Immature natural killer cell (primary cell): Measurements from ENCODE around the gene CCZ1B. TPM values are rescaled to one million over a fixed set of nuclear protein-coding genes. Genes with fewer than 3 reads are reported as not detected.
"Not testable (repeated sequence)": the region's sequence is repeated elsewhere in the genome, so short reads cannot be mapped to it uniquely, and the experiment has no call there.

ENCODE experiments used
- DNase-seq, 3 donors: peaks; one replicate each; pipeline ENCODE4 v3.0.0; 2022; ENCODE audit warnings: mixed read lengths in 1 of 3
- H3K27ac Mint-ChIP-seq, 6 donors: one replicate each; pipeline ENCODE4 v1.8.0; 2020; ENCODE audit warnings: mixed read lengths in 6 of 6, mild to moderate bottlenecking in 5 of 6, inconsistent platforms in 4 of 6, moderate library complexity in 3 of 6
- H3K27me3 Mint-ChIP-seq, 3 donors: one replicate each; pipeline ENCODE4 v1.8.0; 2020 to 2021; ENCODE audit warnings: low read depth in 3 of 3, mild to moderate bottlenecking in 3 of 3, mixed read lengths in 3 of 3, moderate library complexity in 3 of 3, inconsistent platforms in 1 of 3
- H3K36me3 Mint-ChIP-seq, 3 donors: one replicate each; pipeline ENCODE4 v1.8.0; 2020; ENCODE audit warnings: mixed read lengths in 3 of 3, inconsistent platforms in 2 of 3, mild to moderate bottlenecking in 2 of 3
- H3K4me1 Mint-ChIP-seq, 2 donors: one replicate each; pipeline ENCODE4 v1.8.0; 2020; ENCODE audit warnings: inconsistent platforms in 2 of 2, mild to moderate bottlenecking in 2 of 2, mixed read lengths in 2 of 2, moderate library complexity in 1 of 2
- H3K4me3 Mint-ChIP-seq, 5 donors: one replicate each; pipeline ENCODE4 v1.8.0; 2020; ENCODE audit warnings: mild to moderate bottlenecking in 5 of 5, mixed read lengths in 5 of 5, inconsistent platforms in 3 of 5, moderate library complexity in 3 of 5
- H3K9me3 Mint-ChIP-seq, 6 donors: one replicate each; pipeline ENCODE4 v1.8.0; 2020; ENCODE audit warnings: mild to moderate bottlenecking in 6 of 6, mixed read lengths in 6 of 6, inconsistent platforms in 4 of 6, moderate library complexity in 3 of 6
- polyA plus RNA-seq, 3 donors: library from polyadenylated mRNA; unstranded; fragments of 300-500 nt; fragmentation: Illumina TruSeq; gene quantifications; one replicate each; pipeline ENCODE4 v1.2.3, GENCODE V29; 2021

Gene CCZ1B
- polyA plus RNA-seq, 3 donors from 2014 or later, result 19.4 to 46.7 (median 35.5) TPM

DNA sequence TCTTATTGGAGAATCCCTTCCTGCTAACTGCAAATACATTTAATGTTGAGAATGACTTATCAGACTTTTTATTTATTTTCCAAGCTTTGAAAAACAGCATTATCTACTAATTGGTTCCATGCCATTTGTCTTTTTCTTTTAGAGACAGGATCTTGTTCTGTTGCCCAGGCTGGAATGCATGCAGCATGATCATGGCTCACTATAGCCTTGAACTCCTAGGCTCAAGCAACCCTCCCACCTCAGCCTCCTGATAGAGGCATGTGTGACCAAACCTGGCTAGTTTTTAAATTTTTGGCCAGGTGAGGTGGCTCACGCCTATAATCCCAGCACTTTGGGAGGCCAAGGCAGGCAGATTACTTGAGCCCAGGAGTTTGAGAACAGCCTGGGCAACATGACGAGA lies 13.1 kb downstream of the CCZ1B start:
- not testable (repeated sequence) for H3K27me3 Mint-ChIP-seq, H3K27ac Mint-ChIP-seq, DNase-seq, H3K4me3 Mint-ChIP-seq, H3K9me3 Mint-ChIP-seq, H3K4me1 Mint-ChIP-seq
- peaks cover 10 to 13% (median 10%) of the 10 kb centered on the region in 3 donors for H3K36me3 Mint-ChIP-seq

DNA sequence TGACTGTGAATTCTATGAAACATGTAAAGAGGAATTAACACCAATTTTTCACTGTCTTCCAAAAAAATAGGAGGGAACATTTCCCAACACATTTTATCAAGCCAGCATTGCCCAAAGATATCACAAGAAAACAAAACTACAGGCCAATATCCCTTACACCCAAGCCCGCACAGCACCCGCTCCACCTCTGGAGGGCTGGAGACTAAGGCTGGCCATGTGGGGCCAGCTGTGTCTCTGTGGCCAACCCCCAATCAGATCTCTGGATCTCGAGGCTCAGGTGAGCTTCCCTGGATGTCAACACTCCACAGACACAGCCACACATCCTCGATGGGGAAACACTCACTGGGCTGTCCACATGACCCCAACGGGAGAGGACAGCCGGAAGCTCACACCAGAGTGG lies 18.1 kb downstream of the CCZ1B start:
- H3K9me3 Mint-ChIP-seq, H3K4me1 Mint-ChIP-seq, H3K4me3 Mint-ChIP-seq, H3K27ac Mint-ChIP-seq, H3K36me3 Mint-ChIP-seq, DNase-seq, H3K27me3 Mint-ChIP-seq: not testable (repeated sequence)

DNA sequence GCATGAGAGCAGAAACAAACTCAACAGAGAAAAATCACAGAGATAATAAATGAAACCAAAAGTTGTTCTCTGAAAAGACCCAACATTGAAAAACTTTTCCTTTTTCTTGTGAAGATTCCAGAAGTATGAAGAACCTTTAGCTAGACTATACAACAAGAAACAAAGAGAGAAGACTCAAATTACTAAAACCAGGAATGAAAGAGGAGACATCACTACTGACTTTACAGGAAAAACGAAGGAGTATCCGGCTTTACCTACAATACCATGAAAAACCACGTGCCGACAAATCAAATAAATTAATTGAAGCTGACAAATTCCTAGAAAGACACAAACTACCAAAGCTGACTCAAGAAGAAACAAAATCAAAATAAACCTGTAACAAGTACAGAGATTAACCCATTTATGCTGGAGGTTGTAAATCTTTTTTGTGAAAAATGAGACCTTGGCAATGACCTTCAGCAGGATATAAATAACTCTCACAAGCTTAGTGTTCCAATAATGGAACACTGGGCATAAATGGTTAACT lies 18.6 kb downstream of the CCZ1B start:
- not testable (repeated sequence) for DNase-seq, H3K9me3 Mint-ChIP-seq, H3K36me3 Mint-ChIP-seq, H3K4me1 Mint-ChIP-seq, H3K27me3 Mint-ChIP-seq, H3K27ac Mint-ChIP-seq, H3K4me3 Mint-ChIP-seq

DNA sequence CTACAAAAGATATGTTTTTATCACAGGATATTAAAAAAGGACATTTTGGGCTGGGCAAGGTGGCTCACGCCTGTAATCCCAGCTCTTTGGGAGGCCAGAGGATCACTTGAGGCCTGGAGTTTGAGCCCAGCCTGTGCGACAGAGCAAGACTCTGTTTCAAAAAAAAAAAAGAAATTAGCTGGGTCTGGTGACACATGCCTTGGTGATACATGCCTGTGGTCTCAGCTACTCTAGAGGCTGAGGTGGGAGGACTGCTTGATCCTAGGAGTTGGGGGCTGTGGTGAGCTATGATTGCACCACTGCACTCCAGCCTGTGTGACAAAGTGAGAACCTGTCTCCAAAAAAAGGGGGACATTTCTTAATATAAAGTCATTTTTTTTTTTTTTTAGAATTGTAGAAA lies 25.7 kb downstream of the CCZ1B start:
- H3K27ac Mint-ChIP-seq, H3K9me3 Mint-ChIP-seq, H3K4me3 Mint-ChIP-seq, H3K36me3 Mint-ChIP-seq, H3K4me1 Mint-ChIP-seq, DNase-seq, H3K27me3 Mint-ChIP-seq: not testable (repeated sequence)

DNA sequence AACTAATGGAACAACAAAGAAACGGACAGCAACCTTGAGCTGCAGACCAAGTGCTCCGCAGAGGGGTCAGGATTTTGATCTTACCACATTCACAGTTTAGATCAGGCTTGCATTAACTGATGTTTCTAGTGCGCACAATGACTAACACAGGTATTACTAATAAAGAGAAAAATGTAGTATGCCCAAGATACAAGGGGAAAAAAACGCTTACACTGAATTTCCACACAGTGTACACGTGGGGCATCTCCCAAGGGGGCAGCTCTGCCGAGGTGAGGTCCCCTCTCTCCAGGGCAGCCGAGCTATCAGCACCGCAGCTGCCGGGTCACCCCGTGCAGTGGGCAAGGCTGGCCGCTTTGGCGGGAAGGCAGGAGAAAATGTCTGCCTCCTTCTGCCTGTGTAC lies 26.2 kb downstream of the CCZ1B start:
- not testable (repeated sequence) for H3K4me3 Mint-ChIP-seq, DNase-seq, H3K9me3 Mint-ChIP-seq, H3K27me3 Mint-ChIP-seq, H3K4me1 Mint-ChIP-seq, H3K36me3 Mint-ChIP-seq, H3K27ac Mint-ChIP-seq

DNA sequence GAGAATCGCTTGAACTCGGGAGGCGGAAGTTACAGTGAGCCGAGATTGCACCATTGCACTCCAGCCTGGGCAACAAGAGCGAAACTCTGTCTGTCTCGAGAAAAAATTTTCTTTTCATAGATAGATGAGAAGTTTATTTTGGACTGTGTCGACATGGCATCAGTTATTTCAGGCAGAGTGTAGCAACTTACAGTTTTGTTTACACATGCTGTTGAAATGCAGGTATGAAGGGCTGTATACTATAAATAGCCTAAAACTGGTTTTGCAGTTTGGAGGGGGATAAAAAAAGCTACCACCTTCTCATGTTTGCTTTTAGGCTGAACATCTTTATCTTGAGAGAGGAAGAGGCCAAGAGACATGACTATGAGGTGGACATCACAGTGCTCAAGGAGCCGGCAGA lies 28.0 kb downstream of the CCZ1B start:
- H3K9me3 Mint-ChIP-seq, DNase-seq, H3K4me3 Mint-ChIP-seq, H3K27ac Mint-ChIP-seq, H3K27me3 Mint-ChIP-seq, H3K4me1 Mint-ChIP-seq, H3K36me3 Mint-ChIP-seq: not testable (repeated sequence)

DNA sequence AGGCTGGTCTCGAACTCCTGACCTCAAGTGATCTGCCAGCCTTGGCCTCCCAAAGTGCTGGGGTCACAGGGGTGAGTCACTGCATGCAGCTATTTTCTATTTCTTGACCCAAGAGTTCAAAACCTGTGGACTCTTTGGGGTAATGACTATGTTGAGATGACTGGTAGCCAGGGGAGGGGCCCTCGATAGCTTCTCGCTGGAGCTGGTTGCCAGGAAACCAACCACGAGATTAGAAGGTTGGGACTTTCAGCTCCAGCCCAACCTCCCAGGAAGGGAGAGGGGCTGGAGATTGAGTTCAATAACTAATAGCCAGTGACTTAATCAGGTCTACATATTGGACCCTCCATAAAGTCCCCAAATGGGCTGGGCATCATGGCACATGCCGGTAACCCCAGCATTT lies 28.9 kb downstream of the CCZ1B start:
- not testable (repeated sequence) for DNase-seq, H3K4me1 Mint-ChIP-seq, H3K9me3 Mint-ChIP-seq, H3K36me3 Mint-ChIP-seq, H3K27me3 Mint-ChIP-seq, H3K27ac Mint-ChIP-seq, H3K4me3 Mint-ChIP-seq

DNA sequence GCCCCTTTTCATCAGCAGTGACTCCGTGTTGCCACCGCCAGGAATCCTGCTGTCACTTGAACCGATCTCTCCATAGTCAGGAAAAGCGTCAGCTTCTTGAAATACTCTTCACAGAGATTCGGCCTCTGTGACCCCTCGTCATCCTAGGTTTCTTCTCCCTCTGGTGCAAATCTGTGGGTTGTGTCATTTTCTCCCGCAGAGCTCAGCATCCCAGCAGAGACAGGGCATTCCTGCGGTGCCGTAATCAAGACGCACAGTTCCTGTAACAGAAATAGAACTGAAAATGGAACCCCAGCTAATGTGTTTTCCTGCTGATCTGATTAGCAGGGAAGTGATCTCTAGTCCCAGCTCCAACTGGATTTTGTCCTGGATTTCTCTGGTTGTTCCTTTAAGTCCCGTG lies 31.8 kb downstream of the CCZ1B start:
- not testable (repeated sequence) for H3K27me3 Mint-ChIP-seq, H3K36me3 Mint-ChIP-seq, H3K4me1 Mint-ChIP-seq, H3K4me3 Mint-ChIP-seq, DNase-seq, H3K9me3 Mint-ChIP-seq
- H3K27ac Mint-ChIP-seq, result peak overlapping the region in 1 of 6 donors; percentile 19

DNA sequence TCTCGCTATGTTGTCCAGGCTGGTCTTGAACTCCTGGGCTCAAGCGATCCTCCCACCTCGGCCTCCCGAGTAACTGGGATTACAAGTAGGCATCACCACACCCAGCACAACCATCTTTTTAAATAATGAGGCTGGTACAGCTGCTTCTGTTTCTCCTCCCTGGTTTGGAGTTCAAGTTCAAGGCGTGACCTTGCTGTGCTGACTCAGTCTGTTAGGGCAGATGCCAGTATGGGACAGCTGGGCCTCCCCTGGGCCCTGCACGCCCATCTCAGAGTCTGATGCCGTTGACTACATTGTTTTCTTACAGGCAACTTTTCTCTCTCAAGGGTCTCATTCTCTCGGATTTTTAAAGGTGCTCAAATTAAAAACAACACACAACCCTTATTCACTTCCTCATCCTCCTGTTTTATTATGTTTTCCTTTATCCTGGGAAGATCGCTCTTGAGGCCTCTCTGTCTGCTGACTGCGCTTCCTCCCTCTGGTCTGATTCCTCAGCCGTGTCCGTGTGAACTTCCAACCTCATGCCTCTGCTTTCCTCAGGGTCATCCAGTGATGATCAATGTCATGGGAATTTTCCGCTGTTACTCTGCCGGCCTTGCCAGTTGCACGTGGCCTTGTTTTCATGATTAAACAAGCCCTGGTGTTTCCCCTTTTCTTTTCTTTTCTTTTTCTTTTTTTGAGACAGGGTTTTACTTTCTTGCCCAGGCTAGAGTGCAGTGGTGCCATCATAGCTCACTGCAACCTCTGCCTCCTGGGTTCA lies 33.8 kb downstream of the CCZ1B start:
- not testable (repeated sequence) for H3K36me3 Mint-ChIP-seq, DNase-seq, H3K9me3 Mint-ChIP-seq, H3K27ac Mint-ChIP-seq, H3K4me1 Mint-ChIP-seq, H3K27me3 Mint-ChIP-seq, H3K4me3 Mint-ChIP-seq

DNA sequence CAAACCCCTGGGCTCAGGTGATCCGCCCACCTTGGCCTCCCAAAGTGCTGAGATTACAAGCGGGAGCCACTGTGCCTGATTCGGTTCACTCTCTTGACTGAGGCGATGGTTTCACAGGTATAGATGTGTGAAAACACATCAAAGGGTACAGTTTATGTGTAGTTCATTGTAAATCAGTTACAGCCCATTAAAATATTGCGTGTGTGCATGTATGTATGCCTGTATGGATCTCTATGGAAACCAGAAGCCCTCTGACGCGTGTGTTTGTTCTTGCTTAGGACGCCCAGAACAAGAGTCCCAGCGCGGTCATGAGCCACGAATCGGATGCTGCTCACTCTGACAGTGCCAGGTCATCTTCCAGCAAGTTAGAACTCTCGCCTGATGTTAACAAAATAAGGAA lies 36.7 kb downstream of the CCZ1B start:
- not testable (repeated sequence) for H3K4me1 Mint-ChIP-seq, DNase-seq, H3K4me3 Mint-ChIP-seq, H3K9me3 Mint-ChIP-seq, H3K27me3 Mint-ChIP-seq, H3K27ac Mint-ChIP-seq, H3K36me3 Mint-ChIP-seq

DNA sequence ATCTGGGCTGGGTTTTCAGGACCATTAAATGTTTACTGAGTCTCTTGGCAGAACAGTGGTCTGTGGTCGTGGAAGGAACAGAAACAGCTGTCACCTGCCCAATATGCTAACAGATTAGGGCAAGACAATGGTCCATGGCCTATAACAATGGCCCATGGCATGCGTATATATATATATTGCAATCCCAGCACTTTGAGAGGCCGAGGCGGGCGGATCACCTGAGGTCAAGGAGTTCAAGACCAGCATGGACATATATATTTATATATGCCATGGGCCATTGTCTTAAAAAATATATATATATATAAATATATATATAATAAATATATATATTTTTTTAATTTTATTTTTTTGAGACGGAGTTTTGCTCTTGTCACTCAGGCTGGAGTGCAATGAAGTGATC lies 44.5 kb downstream of the CCZ1B start:
- H3K36me3 Mint-ChIP-seq, H3K27ac Mint-ChIP-seq, DNase-seq, H3K4me1 Mint-ChIP-seq, H3K27me3 Mint-ChIP-seq, H3K4me3 Mint-ChIP-seq, H3K9me3 Mint-ChIP-seq: not testable (repeated sequence)

DNA sequence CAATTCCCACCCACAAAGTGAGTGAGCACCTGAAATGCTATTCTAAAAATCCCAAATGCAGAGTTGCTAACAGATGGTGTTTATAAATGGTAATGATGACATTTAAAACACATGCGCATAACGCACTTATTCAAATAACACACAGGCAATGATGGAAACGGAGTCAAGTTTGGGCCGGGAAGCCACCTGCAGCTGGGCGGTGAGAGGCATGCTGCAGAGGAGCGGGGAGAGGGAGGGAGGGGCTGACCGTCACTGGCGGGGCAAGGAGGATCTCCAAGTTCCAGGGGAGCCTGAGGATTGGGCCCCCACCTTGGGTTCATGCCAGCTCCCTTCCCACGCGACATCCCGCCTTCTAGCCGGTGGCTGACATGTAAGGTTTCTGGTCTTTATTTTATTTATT lies 64.9 kb downstream of the CCZ1B start:
- H3K9me3 Mint-ChIP-seq, DNase-seq, H3K27me3 Mint-ChIP-seq, H3K27ac Mint-ChIP-seq, H3K36me3 Mint-ChIP-seq, H3K4me3 Mint-ChIP-seq, H3K4me1 Mint-ChIP-seq: not testable (repeated sequence)

DNA sequence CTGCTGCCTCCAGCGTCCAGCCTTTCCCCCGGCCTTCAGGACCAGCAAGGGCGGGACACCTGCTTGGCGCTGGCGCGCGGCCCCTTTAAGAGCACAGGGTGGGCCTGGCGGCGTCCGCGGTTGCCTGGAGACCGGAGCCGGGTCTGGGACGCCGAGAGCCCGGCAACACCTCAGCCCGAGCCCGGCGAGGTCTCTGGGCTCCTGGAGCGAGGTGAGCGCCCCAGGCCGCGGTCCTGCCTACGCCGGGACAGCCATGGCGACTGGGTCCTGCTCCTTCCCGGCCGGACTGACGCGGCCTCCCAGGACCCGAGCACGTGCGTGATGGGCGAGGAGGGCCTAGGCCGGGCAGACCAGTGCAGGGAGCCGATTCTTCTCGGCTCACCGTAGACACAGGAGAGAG lies 72.1 kb downstream of the CCZ1B start, which contains the start of gene RSPH10B2:
TSS of gene RSPH10B2 (plus strand) at position 140 of the 400 bp plus-strand sequence. CDS start 3,575 bp downstream, outside the sequence.
- not testable (repeated sequence) for DNase-seq, H3K36me3 Mint-ChIP-seq, H3K27me3 Mint-ChIP-seq, H3K27ac Mint-ChIP-seq, H3K4me1 Mint-ChIP-seq, H3K4me3 Mint-ChIP-seq, H3K9me3 Mint-ChIP-seq

DNA sequence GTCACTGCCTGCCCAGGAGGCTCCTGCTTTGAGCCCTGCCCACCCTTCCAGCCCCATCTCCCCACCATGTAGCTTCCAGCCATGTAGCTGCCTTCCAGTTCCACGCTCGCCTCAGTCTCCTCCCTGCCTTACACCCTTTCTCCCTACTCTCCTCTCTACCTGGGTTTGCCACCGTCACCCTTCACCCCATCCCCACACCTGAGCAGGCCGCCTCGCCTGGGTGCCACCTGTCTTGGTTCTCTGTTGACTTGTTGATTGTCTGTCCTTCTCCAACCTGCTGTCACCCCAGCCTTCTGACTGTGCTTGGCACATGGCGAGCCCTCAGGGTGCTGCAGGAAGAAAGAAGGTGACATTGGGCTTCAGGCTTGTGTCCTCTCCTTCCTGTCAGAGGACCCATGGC lies 75.9 kb downstream of the CCZ1B start:
- not testable (repeated sequence) for H3K36me3 Mint-ChIP-seq, H3K4me3 Mint-ChIP-seq, H3K9me3 Mint-ChIP-seq, H3K4me1 Mint-ChIP-seq, DNase-seq, H3K27ac Mint-ChIP-seq, H3K27me3 Mint-ChIP-seq

DNA sequence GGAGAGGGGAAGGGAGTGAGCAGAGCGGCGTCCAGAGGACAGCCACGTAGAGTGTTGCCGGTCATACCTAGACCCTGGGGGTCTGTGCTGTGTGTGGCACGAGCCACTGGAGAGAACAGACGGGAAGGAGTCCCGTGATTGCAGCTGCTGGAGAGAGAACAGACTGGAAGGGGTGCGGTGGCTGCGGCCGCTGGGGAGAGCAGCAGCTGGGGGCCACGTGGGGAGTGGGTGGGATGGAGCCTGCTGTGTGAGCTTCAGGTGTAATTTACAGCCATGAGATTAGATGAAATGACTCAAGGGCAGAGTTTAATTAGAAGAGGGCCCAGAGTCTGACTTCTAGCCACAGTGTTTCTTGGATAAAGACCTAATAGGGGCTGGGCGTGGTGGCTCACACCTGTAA lies 76.7 kb downstream of the CCZ1B start:
- not testable (repeated sequence) for H3K36me3 Mint-ChIP-seq, H3K27me3 Mint-ChIP-seq, H3K27ac Mint-ChIP-seq, H3K4me3 Mint-ChIP-seq, H3K9me3 Mint-ChIP-seq, DNase-seq, H3K4me1 Mint-ChIP-seq
